GM18858 (cell line): ENCODE measurements around the gene DYRK1A.
A peak's percentile ranks its signal among the peaks of the same experiment; 100 is the strongest.

Experiments used
- ATAC-seq: cut with Tn5 transposase; IDR thresholded peaks from one replicate; pipeline ENCODE4 v1.9.1; 2021; ENCODE audit not compliant: unreplicated experiment

DYRK1A gene

GRCh38 chr21:37563641-37564340, 197.2 kb downstream of the DYRK1A start:
- ATAC-seq = peak; percentile 76

- peak; percentile 33 for ATAC-seq
Observed at GRCh38 chr21:37564341-37564923, 197.9 kb downstream of the DYRK1A start.

- no peak for ATAC-seq
Observed at GRCh38 chr21:37564924-37565529, 198.5 kb downstream of the DYRK1A start.

DNA sequence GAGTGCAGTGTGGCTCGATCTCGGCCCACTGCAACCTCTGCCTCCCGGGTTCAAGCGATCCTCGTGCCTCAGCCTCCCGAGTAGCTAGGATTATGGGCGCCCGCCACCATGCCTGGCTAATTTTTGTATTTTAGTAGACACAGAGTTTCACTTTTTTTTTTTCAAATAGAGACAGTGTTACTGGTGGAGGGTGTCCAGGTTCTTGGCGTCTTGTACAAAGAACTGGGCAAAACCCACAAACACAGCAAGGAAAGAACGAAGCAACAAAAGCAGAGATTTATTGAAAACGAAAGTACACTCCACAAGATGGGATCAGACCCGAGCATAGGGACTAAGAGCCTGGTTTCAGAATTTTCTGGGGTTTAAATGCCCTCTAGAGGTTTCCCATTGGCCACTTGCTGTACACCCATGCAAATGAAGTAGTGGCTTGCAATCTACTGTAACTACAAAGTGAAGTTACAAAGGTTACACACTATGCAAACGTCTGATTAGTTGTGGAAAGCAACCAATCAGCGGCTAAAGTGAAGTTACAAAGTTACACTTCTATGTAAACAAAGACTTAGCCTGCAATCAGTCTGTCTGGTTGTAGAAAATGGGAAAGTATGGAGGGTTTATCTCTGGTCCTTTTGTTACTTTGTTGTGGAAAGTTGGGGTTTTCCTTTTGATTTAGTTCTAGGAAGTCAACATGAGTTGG, 199.1 kb downstream of the DYRK1A start:
- no peak for ATAC-seq

GRCh38 chr21:37566790-37567615, 200.4 kb downstream of the DYRK1A start:
- ATAC-seq = no peak

DNA sequence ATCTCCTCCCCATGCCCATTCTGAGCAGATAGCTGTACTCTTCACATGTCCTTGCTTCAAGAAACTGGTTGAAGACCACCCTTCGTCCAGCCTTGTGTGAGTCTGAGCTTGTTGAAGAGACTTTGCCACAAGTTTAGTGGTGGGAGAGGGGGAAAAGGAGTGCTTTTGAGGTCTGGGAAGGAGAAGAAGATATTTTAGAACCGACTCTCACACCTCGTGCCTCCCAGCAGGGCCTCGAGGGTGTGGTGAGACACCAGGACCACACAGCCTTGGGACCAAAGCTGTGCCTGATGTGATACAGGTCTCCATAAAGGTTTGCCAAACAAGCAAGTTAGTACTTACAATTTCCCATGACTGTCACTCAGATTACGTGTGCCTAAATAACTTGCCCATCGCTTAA, 201.8 kb downstream of the DYRK1A start:
- ATAC-seq = no peak

DNA sequence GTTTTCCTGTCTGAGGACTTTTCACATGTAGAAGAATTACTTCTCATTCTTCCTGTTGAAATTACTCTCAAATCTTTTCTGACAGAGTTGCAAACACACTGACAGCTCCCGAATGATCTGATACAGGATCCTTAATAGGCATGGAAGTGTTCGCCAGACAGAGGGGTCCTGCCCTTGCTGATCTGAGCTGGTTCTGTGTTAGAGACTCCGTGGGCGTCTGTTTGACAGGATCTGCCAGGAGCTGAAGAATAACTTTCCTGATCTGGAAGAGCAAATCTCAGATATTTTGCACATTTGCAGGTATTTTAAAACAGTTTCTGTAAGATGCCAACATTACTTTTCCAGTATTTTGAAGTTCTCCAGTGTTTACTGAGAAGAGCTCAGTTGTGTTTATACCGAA, 202.3 kb downstream of the DYRK1A start:
- ATAC-seq = no peak

DNA sequence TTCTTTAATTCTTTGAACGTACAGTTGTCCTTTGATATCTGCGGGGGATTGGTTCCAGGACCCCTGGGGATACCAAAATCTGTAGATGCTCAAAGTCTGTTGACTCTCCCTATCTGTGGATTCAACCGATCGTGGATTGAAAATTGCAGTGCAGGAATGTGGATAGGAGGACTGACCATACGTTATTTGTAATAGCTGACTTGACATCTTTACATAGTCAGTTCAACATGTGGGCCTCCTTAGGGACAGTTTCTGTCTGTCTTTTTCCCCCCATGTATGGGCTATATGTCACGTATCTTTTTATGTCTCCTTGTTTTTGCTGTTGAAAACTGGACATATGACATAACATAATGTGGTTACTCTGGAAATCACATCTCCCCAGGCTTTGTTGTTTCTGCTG, 204.9 kb downstream of the DYRK1A start:
- no peak for ATAC-seq

- ATAC-seq = no peak
Observed at GRCh38 chr21:37574316-37574715, 207.7 kb downstream of the DYRK1A start.

- ATAC-seq = no peak
Observed at GRCh38 chr21:37574751-37575150, 208.2 kb downstream of the DYRK1A start.

- no peak for ATAC-seq
Observed at GRCh38 chr21:37575580-37575979, 209.0 kb downstream of the DYRK1A start.
